Endothelial cell (in vitro differentiated cells): ENCODE results near the gene BCOR. TPM values are rescaled to one million over a fixed set of nuclear protein-coding genes. Genes with fewer than 3 reads are reported as not detected.

Experiments
- DNase-seq: peaks from one replicate; pipeline ENCODE4 v3.0.0; 2021; ENCODE audit warnings: low spot score
- H3K27ac Mint-ChIP-seq: one replicate; pipeline ENCODE4 v1.8.0; 2021; ENCODE audit warnings: mixed read lengths, inconsistent platforms; ENCODE audit not compliant: unreplicated experiment
- H3K27me3 Mint-ChIP-seq: one replicate; pipeline ENCODE4 v1.8.0; 2021; ENCODE audit warnings: mild to moderate bottlenecking, moderate library complexity, mixed read lengths, inconsistent platforms; ENCODE audit not compliant: unreplicated experiment
- H3K36me3 Mint-ChIP-seq: one replicate; pipeline ENCODE4 v1.8.0; 2021; ENCODE audit warnings: mild to moderate bottlenecking, low read depth, mixed read lengths, inconsistent platforms; ENCODE audit not compliant: unreplicated experiment
- H3K4me1 Mint-ChIP-seq: one replicate; pipeline ENCODE4 v1.8.0; 2021; ENCODE audit warnings: mild to moderate bottlenecking, mixed read lengths, inconsistent platforms; ENCODE audit not compliant: unreplicated experiment
- H3K4me3 Mint-ChIP-seq: one replicate; pipeline ENCODE4 v1.8.0; 2021; ENCODE audit warnings: mild to moderate bottlenecking, mixed read lengths, inconsistent platforms; ENCODE audit not compliant: unreplicated experiment
- H3K9me3 Mint-ChIP-seq: one replicate; pipeline ENCODE4 v1.8.0; 2021; ENCODE audit warnings: mixed read lengths, inconsistent platforms; ENCODE audit not compliant: unreplicated experiment
- CTCF ChIP-seq: fragments of 200-600 bp; sonication (generic); IDR thresholded peaks from one replicate; pipeline ENCODE4 v1.5.0; 2021; ENCODE audit warnings: antibody characterized with exemption; ENCODE audit not compliant: unreplicated experiment
- total RNA-seq: library from RNA; stranded (reverse); fragmentation: NEBNext Ultra II Directional; extraction: Animal tissue kit (Norgen Biotek cat#: 25700); gene quantifications from one replicate; pipeline ENCODE4 v1.2.1, GENCODE V29; 2021; ENCODE audit not compliant: unreplicated experiment

Gene BCOR
- total RNA-seq, 1 donor from 2014 or later = 34.5 TPM

GRCh38 chrX:40140706-40141499, 43.1 kb upstream of the BCOR start:
- Mint-ChIP-seq H3K27me3 (peaks cover 2% of the 10 kb centered on the region), H3K4me3 (no peak overlapping the region), H3K4me1 (peaks cover 16% of the 10 kb centered on the region), H3K36me3 (no peaks in the 10 kb centered on the region), H3K9me3 (no peaks in the 10 kb centered on the region), H3K27ac (no peak overlapping the region)
- no peak for TF ChIP-seq CTCF
- no peak for DNase-seq

- no peak for DNase-seq
- Mint-ChIP-seq H3K4me1 (no peaks in the 10 kb centered on the region), H3K27ac (no peak overlapping the region), H3K4me3 (no peak overlapping the region), H3K36me3 (no peaks in the 10 kb centered on the region), H3K27me3 (no peaks in the 10 kb centered on the region), H3K9me3 (no peaks in the 10 kb centered on the region)
- TF ChIP-seq CTCF = no peak
Measured at GRCh38 chrX:40132751-40133150, 35.0 kb upstream of the BCOR start.

GRCh38 chrX:40131654-40132337, 34.0 kb upstream of the BCOR start:
- no peak overlapping the region for H3K4me3 Mint-ChIP-seq
- no peaks in the 10 kb centered on the region for H3K36me3 Mint-ChIP-seq
- H3K4me1 Mint-ChIP-seq = no peaks in the 10 kb centered on the region
- no peaks in the 10 kb centered on the region for H3K27me3 Mint-ChIP-seq
- DNase-seq = no peak
- no peaks in the 10 kb centered on the region for H3K9me3 Mint-ChIP-seq
- H3K27ac Mint-ChIP-seq = no peak overlapping the region
- TF ChIP-seq CTCF = no peak

- H3K36me3 Mint-ChIP-seq = no peaks in the 10 kb centered on the region
- H3K27me3 Mint-ChIP-seq = no peaks in the 10 kb centered on the region
- no peak overlapping the region for H3K27ac Mint-ChIP-seq
- no peaks in the 10 kb centered on the region for H3K9me3 Mint-ChIP-seq
- H3K4me3 Mint-ChIP-seq = no peak overlapping the region
- H3K4me1 Mint-ChIP-seq = no peaks in the 10 kb centered on the region
- TF ChIP-seq CTCF = no peak
- DNase-seq = no peak
Measured at GRCh38 chrX:40130207-40130606, 32.4 kb upstream of the BCOR start.

GRCh38 chrX:40127052-40127451, 29.3 kb upstream of the BCOR start:
- Mint-ChIP-seq H3K27ac (no peak overlapping the region), H3K36me3 (no peaks in the 10 kb centered on the region), H3K27me3 (peaks cover 1% of the 10 kb centered on the region), H3K4me1 (no peaks in the 10 kb centered on the region), H3K4me3 (no peak overlapping the region), H3K9me3 (no peaks in the 10 kb centered on the region)
- no peak for DNase-seq
- no peak for TF ChIP-seq CTCF
